DOHH2 (cell line): ENCODE data around the gene ABTB2.

ENCODE experiments used
- H3F3A ChIP-seq: fragments of 200-600 bp; sonication (generic), shearing (Covaris generic); 2 replicates; pipeline ENCODE4 v1.6.0; 2016; ENCODE audit warnings: antibody characterized with exemption, mild to moderate bottlenecking; ENCODE audit not compliant: control insufficient read depth, insufficient read depth
- H3K27ac ChIP-seq: fragments of 200-600 bp; sonication (generic); 2 replicates; pipeline ENCODE4 v1.5.1; 2014; ENCODE audit warnings: low read depth, mild to moderate bottlenecking, low read length, moderate library complexity
- H3K27me3 ChIP-seq: fragments of 200-600 bp; sonication (generic); 2 replicates; pipeline ENCODE4 v1.6.1; 2014; ENCODE audit warnings: mild to moderate bottlenecking, low read length, mixed read lengths; ENCODE audit not compliant: control insufficient read depth
- H3K36me3 ChIP-seq: fragments of 200-600 bp; sonication (generic); 2 replicates; pipeline ENCODE4 v1.6.1; 2014; ENCODE audit warnings: mild to moderate bottlenecking, low read length, moderate library complexity, mixed read lengths; ENCODE audit not compliant: control insufficient read depth
- H3K4me1 ChIP-seq: fragments of 200-600 bp; sonication (generic); 2 replicates; pipeline ENCODE4 v1.6.1; 2014; ENCODE audit warnings: mild to moderate bottlenecking, low read length, mixed read lengths; ENCODE audit not compliant: control insufficient read depth
- H3K4me2 ChIP-seq: fragments of 200-600 bp; sonication (generic); 2 replicates; pipeline ENCODE4 v1.6.0; 2014; ENCODE audit warnings: mild to moderate bottlenecking, low read length, moderate library complexity
- H3K4me3 ChIP-seq: fragments of 200-600 bp; sonication (generic); 2 replicates; pipeline ENCODE4 v1.5.1; 2014; ENCODE audit warnings: mild to moderate bottlenecking, low read length, mixed read lengths
- H3K79me2 ChIP-seq: fragments of 200-600 bp; sonication (generic); 2 replicates; pipeline ENCODE4 v1.6.1; 2014; ENCODE audit warnings: mild to moderate bottlenecking, low read length, mixed read lengths; ENCODE audit not compliant: control insufficient read depth
- H3K9me2 ChIP-seq: fragments of 200-600 bp; sonication (generic); replicated peaks from 2 replicates; pipeline ENCODE4 v1.6.1; 2014; ENCODE audit warnings: mild to moderate bottlenecking, low read length, mixed read lengths; ENCODE audit not compliant: control insufficient read depth
- H3K9me3 ChIP-seq: fragments of 200-600 bp; sonication (generic); 2 replicates; pipeline ENCODE4 v1.6.1; 2014; ENCODE audit warnings: antibody characterized with exemption, low read length, mixed read lengths; ENCODE audit not compliant: control insufficient read depth, insufficient read depth
- H4K20me1 ChIP-seq: fragments of 200-600 bp; sonication (generic); 2 replicates; pipeline ENCODE4 v1.6.0; 2014; ENCODE audit warnings: low read depth, mild to moderate bottlenecking, antibody characterized with exemption, low read length, moderate library complexity; ENCODE audit not compliant: control insufficient read depth, insufficient read depth
- EZH2phosphoT487 ChIP-seq: fragments of 200-600 bp; sonication (generic); IDR thresholded peaks from 2 replicates; pipeline ENCODE4 v1.6.1; 2017; ENCODE audit warnings: borderline replicate concordance, mild to moderate bottlenecking, antibody characterized with exemption, low read length, moderate library complexity, mixed read lengths
- TF ChIP-seq, protein P1 (sequence below): fragments of 200-600 bp; sonication (generic); IDR thresholded peaks from one replicate; pipeline ENCODE4 v1.5.1; 2014; ENCODE audit warnings: antibody characterized with exemption, mild to moderate bottlenecking, low read depth, low read length; ENCODE audit not compliant: poor library complexity, severe bottlenecking

Gene ABTB2

DNA sequence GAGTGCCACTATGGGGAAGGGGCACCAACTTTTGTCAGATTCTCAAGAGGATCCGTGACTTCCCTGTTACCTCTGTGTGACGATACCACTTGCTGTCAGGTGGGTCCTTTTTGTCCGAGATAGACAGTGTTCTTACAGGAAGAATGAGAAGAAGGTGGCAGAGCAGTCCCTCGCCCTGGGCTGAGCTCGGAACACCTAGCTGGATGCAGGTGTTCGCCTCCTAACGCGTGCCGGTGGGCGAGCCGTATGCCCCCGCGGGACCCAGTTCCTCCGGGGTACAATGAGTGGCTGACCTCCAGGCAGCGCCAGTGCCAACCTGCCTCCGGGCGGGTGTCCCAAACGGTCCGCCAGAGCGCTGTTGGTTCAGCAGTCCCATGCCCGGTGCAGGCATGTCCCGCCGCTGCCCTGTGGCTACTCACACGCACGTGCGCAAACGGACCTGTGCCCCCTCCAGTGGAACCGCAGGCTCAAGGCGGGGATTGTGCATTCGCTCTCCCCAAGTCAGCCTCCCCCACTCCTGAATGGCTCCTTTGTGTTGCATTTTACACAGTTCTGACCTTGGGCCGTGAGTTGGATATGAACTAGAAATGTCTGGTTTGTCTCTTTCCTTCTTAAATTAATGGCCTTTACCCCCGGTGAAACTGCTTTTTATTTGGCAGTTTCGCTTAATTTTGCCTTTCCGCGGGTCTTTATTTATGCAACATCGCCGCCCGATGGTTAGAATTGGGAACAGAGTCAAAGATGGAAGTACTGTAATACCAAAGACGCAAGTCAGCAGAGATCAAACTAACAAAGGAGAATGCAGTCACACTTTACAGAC lies 1.1 kb upstream of the ABTB2 start:
- peaks cover 62% of the 10 kb centered on the region for H3K27me3 ChIP-seq
- H3K4me2 ChIP-seq: peak overlapping the region; percentile 93
- no peaks in the 10 kb centered on the region for H3K9me3 ChIP-seq
- H3K36me3 ChIP-seq: no peaks in the 10 kb centered on the region
- H3K9me2 ChIP-seq: no peaks in the 10 kb centered on the region
- H3F3A ChIP-seq: no peaks in the 10 kb centered on the region
- H3K4me1 ChIP-seq: peaks cover 23% of the 10 kb centered on the region
- H3K79me2 ChIP-seq: no peaks in the 10 kb centered on the region
- peak overlapping the region; percentile 80 for H3K4me3 ChIP-seq
- no peak for TF ChIP-seq EZH2phosphoT487
- TF ChIP-seq, protein P1, sequence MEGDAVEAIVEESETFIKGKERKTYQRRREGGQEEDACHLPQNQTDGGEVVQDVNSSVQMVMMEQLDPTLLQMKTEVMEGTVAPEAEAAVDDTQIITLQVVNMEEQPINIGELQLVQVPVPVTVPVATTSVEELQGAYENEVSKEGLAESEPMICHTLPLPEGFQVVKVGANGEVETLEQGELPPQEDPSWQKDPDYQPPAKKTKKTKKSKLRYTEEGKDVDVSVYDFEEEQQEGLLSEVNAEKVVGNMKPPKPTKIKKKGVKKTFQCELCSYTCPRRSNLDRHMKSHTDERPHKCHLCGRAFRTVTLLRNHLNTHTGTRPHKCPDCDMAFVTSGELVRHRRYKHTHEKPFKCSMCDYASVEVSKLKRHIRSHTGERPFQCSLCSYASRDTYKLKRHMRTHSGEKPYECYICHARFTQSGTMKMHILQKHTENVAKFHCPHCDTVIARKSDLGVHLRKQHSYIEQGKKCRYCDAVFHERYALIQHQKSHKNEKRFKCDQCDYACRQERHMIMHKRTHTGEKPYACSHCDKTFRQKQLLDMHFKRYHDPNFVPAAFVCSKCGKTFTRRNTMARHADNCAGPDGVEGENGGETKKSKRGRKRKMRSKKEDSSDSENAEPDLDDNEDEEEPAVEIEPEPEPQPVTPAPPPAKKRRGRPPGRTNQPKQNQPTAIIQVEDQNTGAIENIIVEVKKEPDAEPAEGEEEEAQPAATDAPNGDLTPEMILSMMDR: peak; percentile 95
- H3K27ac ChIP-seq: no peak overlapping the region
- no peaks in the 10 kb centered on the region for H4K20me1 ChIP-seq

DNA sequence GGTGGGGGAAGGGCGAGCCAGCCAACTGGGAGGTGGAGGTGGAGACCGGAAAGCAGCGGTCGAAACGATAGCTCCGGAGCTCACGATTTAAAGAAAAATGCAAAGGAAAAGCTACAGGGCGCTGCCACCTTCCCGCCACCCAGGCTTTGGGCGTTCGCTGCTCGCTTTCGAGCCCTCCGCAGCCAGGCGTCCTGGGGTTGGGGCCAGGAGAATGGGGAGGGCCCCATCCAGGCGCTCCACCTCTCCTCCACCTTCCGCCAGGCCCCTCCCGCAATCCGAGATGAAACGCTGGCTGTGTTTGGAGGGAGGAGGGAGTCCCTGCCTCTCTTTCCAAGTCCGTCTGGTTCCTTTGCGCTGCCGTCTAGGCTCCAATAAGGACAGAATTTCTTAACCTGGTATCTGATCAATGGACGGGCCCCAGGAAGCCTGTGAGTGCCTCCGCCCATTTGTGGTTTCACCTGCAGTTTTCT lies 483 bp upstream of the ABTB2 start:
- peaks cover 65% of the 10 kb centered on the region for H3K27me3 ChIP-seq
- TF ChIP-seq EZH2phosphoT487: no peak
- TF ChIP-seq, protein P1: no peak
- H3K4me1 ChIP-seq: peaks cover 23% of the 10 kb centered on the region
- no peaks in the 10 kb centered on the region for H4K20me1 ChIP-seq
- no peaks in the 10 kb centered on the region for H3F3A ChIP-seq
- H3K79me2 ChIP-seq: no peaks in the 10 kb centered on the region
- no peak overlapping the region for H3K27ac ChIP-seq
- H3K9me2 ChIP-seq: no peaks in the 10 kb centered on the region
- H3K9me3 ChIP-seq: no peaks in the 10 kb centered on the region
- H3K36me3 ChIP-seq: no peaks in the 10 kb centered on the region
- peak overlapping the region; percentile 93 for H3K4me2 ChIP-seq
- H3K4me3 ChIP-seq: peak overlapping the region; percentile 80

DNA sequence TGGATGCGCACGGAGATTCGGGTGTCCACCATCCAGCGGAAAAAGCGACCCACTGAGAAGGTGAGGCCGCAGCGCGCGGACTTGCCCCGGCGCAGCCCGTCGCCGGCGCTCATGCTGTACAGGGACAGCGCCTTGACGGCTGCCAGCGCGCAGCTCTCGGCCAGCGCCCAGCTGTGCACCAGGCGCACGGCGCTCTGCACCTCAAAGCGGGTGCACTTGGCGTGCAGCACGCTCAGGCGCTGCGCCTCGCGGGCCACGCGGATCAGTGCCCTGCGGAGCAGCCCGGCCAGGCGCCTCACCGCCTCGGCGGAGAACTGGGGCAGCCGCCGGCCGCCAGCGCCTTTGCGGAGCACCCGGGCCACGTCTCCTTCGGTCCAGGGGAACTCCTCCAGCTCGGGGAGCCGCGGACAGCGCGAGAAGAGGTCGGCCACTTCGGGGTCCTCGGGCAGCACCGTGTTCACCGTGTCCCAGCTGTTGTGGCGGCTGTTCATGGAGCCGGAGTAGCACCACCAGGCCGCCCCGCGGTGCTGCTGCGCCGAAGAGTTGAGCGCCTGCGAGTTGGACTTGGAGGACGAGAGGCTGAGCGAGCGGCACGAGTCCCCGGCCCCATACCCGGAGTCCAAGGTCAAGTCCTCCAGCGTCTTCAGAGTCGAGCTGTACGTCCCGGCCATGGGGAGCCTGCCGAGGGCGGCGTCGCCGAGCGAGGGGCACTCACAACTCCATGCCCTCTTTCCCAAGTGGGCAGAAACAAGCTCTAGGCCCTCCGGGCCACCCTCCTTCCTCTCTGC lies 703 bp downstream of the ABTB2 start:
- Histone ChIP-seq H3K27ac (no peak overlapping the region), H3K36me3 (no peaks in the 10 kb centered on the region), H3K4me3 (peak overlapping the region; percentile 61), H4K20me1 (no peaks in the 10 kb centered on the region), H3K79me2 (no peaks in the 10 kb centered on the region), H3F3A (no peaks in the 10 kb centered on the region), H3K27me3 (peaks cover 75% of the 10 kb centered on the region), H3K4me1 (peaks cover 23% of the 10 kb centered on the region), H3K4me2 (peak overlapping the region; percentile 65), H3K9me3 (no peaks in the 10 kb centered on the region), H3K9me2 (no peaks in the 10 kb centered on the region)
- no peak; the same call in 1 of the 2 replicates for TF ChIP-seq EZH2phosphoT487
- TF ChIP-seq, protein P1: no peak
